Measurements from ENCODE around the gene MPP3.

GRCh38 chr17:43770957-43771356, 62.0 kb downstream of the MPP3 start:
- TF ChIP-seq CTCF (IDR thresholded peaks at IDR 0.05) (no peak), EZH2 (IDR thresholded peaks at IDR 0.05; ENCODE audit: borderline replicate concordance, insufficient read depth, low read depth, low read length, poor library complexity, severe bottlenecking) (no peak)
